Measurements from ENCODE around the gene USP35.

GRCh38 chr11:78171951-78172350 is 16.8 kb upstream of the USP35 start:
- TF ChIP-seq POLR2A (IDR thresholded peaks at IDR 0.05) = no peak
- no peak for TF ChIP-seq CTCF (IDR thresholded peaks at IDR 0.05)

Measured in Peyer's patch (tissue), 4 donors.